M059J (cell line): ENCODE data around the gene ABO. TPM values are rescaled to one million over a fixed set of nuclear protein-coding genes. Genes with fewer than 3 reads are reported as not detected.
"Not testable (repeated sequence)": the region's sequence is repeated elsewhere in the genome, so short reads cannot be mapped to it uniquely, and the experiment has no call there.

ENCODE experiments used
- DNase-seq: peaks from one replicate; pipeline ENCODE4 v3.0.0-alpha.2; 2012; ENCODE audit warnings: low read depth
- total RNA-seq: library from RNA; depleted of rRNA; stranded (reverse); fragments of >200 nt; shearing (Covaris generic); gene quantifications from 2 replicates; pipeline ENCODE4 v1.2.3, GENCODE V29; 2014

The ABO gene
- total RNA-seq, 1 experiment from 2014 or later, result not detected

GRCh38 chr9:133226219-133227171 lies 48.5 kb downstream of the ABO start:
- no peak for DNase-seq

GRCh38 chr9:133225171-133226011 lies 49.6 kb downstream of the ABO start:
- no peak for DNase-seq

GRCh38 chr9:133224762-133225161 lies 50.2 kb downstream of the ABO start:
- no peak for DNase-seq

GRCh38 chr9:133223159-133223756 lies 51.7 kb downstream of the ABO start:
- DNase-seq, result not testable (repeated sequence)

GRCh38 chr9:133221994-133222393 lies 53.0 kb downstream of the ABO start:
- DNase-seq, result not testable (repeated sequence)

GRCh38 chr9:133221177-133221809 lies 53.7 kb downstream of the ABO start:
- no peak for DNase-seq

GRCh38 chr9:133218049-133218975 lies 56.7 kb downstream of the ABO start:
- DNase-seq, result not testable (repeated sequence)

GRCh38 chr9:133217333-133217988 lies 57.5 kb downstream of the ABO start:
- not testable (repeated sequence) for DNase-seq

GRCh38 chr9:133214276-133214675 lies 60.7 kb downstream of the ABO start:
- DNase-seq, result peak; percentile 42

- DNase-seq, result no peak
Measured at GRCh38 chr9:133210609-133211008, 64.4 kb downstream of the ABO start.

GRCh38 chr9:133210202-133210532 lies 64.8 kb downstream of the ABO start:
- no peak for DNase-seq

GRCh38 chr9:133209327-133210201 lies 65.4 kb downstream of the ABO start:
- DNase-seq, result not testable (repeated sequence)

GRCh38 chr9:133208880-133209300 lies 66.1 kb downstream of the ABO start, which contains the start of gene OBP2B:
OBP2B (minus strand) TSS chr9:133209250; CDS start chr9:133209199, 51 bp downstream.
- not testable (repeated sequence) for DNase-seq

GRCh38 chr9:133208171-133208879 lies 66.7 kb downstream of the ABO start:
- DNase-seq, result not testable (repeated sequence)

- no peak for DNase-seq
Measured at GRCh38 chr9:133207540-133208170, 67.3 kb downstream of the ABO start.

- DNase-seq, result no peak
Measured at GRCh38 chr9:133207021-133207531, 67.9 kb downstream of the ABO start.
